ENCODE results near the gene SH3PXD2B.
"Not testable (repeated sequence)": the region's sequence is repeated elsewhere in the genome, so short reads cannot be mapped to it uniquely, and the experiment has no call there.

The SH3PXD2B gene

GRCh38 chr5:172291837-172292236 is 162.5 kb downstream of the SH3PXD2B start:
- not testable (repeated sequence) for DNase-seq

GRCh38 chr5:172288465-172288864 is 165.9 kb downstream of the SH3PXD2B start:
- no peak for DNase-seq

DNA sequence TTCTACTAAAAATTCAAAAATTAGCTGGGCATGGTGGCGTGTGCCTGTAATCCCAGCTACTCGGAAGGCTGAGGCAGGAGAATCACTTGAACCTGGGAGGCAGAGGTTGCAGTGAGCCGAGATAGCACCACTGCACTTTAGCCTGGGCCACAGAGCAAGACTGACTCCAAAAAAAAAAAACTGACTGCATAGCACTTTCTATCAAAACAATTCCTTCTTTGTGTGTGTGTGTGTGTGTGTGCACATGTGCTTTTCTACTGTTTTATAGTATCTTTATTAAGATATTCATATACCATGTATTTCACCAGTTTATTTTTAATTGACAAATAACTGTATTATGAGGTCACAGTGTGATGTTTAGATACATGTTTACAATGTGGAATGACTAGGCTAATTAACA is 167.2 kb downstream of the SH3PXD2B start:
- DNase-seq = not testable (repeated sequence)

DNA sequence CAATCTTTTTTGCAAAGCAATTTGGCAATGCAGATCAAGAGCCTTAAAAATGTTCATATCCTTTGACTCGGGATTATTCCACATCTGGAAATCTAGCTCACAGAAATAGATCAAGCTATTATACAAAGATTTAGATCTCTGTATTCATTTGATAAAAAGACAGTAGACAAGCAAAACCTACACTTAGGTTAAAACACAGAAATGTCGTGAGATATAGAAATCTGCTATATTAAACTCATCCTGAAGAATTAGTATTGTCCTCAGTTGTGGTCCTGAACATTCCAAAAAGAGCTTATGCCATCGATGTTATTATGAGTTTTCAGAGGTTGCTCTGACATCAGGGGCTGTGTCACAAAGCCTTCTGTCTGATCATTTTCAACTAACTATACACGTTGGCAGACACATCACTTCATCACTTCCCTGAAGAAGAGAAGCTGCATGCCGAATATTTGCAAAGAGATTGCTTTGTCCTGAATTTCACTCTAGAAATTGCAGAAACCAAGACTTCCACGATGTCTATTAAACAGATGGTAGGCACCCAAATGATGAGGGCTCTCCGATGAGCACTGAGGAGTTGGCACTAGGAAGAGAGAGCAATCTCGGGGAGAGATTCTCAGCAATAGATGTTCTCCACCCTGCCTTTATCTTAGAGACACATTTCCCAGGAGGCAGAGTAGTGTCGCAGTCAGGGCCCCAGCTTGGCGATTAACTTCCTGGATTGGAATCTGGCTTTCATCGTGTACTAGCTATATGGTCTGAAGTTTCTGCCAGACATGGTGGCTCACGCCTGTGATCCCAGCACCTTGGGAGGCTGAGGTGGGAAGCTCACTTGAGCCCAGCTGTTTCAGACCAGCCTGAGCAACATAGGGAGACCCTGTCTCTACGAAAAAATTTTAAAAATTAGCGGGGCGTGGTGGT is 168.8 kb downstream of the SH3PXD2B start:
- no peak for DNase-seq

DNA sequence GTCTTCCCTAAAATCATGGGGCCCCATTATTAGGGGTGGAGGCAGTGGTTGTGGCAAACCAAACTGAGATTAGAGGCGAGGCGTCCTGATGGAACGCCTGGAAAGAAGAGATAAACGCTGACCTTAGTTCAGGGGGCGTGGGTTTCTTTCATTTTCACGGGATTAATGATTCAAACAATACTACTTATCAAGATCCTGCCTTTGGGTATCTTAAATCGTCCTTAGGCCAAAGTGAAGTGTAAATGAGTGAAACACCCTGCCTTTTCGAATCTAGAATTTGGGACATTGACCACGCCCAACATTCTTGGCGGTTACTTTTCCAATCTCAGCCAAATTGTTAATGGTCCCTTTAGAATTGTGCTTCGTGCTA is 169.7 kb downstream of the SH3PXD2B start:
- no peak for DNase-seq

GRCh38 chr5:172283862-172284610 is 170.3 kb downstream of the SH3PXD2B start:
- peak; percentile 83 for DNase-seq

DNA sequence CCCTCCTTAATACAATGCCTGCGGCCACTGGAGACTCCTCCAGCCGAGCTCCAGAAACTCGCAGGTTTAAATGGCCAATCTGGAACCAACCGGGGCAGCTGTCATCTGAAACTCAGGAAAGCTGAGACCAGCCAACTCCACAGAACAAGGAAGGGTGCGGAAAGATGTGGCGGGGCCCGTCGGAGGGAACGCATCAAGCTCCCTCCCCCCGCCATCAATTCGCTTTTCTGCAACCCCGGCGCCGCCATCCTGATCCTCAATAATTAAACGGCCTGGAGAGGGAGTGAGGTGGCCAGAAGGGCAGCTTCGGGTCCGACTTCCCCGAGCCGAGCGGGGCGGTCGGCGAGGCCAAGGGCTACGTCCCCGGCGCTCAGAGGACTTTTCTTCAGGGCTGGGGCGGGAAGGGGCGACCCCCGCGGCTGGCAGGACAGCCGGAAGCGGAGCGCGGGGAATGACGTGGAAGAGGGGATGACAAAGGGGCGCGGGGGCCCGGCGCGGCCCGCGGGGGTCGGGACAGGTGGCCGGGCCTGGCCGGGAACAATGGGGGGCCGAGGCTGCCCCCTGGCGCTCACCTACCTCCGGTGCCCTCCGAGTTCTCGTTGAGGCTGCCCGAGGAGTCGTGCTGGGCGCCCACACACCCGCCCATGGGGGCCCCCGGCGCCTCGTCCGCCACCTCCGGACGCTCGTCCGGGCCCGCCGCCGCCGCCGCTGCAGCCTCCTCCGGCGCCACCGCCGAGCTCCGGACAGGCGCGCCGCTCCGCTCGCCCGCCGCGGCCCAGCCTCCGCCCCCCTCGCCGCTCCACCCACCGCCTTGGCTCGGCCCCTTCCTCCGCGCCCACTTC is 171.1 kb downstream of the SH3PXD2B start, which contains the start of gene UBTD2:
TSS of gene UBTD2 (minus strand) at position 745 of the 842 bp plus-strand sequence. CDS start at position 646, 99 bp downstream.
- DNase-seq = peak; percentile 85

DNA sequence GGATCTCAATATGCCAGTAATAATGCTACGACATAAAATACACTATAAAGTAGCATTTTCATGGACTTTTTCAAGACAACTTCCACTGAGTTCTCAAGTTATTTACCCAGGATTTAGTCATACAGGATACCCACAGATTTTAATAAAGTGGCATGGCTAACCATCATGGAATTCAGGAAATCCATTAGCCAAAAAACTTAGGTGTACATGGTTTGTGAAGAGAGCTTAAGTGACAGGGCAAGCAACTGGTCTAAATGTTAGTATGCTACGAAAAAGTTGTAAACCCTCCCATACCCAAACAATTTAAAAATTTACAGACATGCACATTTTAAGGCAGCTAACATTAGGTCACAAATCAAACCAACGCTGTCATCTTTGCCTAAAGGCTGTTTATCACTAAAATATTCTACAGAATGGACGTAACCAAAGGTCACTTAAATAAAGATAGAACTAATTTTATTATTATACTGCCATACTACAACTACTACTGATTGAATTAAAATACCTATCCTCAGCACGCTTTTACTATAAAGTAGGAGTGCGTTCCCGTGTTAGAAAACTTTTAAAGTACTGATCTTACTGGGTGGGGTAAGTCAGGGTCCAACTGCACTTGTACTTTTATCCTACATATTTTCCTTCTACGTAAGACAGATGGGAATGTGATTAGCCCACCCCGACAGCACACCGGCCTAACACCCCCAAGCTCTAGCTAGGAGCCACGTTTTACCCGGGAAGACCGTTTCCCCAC is 171.9 kb downstream of the SH3PXD2B start:
- no peak for DNase-seq

- no peak for DNase-seq
Observed at GRCh38 chr5:172281346-172281745, 173.0 kb downstream of the SH3PXD2B start.

DNA sequence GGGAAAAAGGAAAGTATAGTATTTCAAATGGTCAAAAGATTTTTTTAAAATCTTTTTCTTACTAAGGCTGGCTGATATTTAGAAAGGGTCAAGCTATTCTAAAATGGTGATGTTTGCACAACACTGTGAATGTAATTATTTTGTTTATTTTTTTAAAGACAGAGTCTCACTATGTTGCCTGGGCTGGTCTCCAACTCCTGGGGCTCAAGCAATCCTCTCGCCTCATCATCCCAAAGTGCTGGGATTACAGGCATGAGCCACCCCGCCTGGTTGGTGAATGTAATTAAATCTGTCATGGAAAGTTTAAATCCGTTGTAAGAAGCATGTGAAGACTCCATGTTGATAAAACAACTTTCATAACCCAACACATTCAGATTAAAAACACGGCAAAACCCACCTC is 173.4 kb downstream of the SH3PXD2B start:
- DNase-seq = no peak

DNA sequence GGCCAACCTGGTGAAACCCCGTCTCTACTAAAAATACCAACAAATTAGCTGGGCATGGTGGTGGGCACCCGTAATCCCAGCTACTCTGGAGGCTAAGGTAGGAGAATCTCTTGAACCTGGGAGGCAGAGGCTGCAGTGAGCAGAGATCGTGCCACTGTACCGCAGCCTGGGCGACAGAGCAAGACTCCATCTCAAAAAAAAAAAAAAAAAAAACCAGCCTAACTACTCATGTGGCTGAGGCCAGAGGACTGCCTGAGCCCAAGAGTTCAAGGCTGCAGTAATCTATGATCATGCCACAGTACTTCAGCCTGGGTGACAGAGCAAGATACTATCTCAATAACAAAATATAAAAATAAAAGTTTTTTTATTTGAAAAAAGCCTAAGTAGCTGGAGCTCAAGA is 174.0 kb downstream of the SH3PXD2B start:
- no peak for DNase-seq

GRCh38 chr5:172278356-172278755 is 176.0 kb downstream of the SH3PXD2B start:
- DNase-seq = no peak

DNA sequence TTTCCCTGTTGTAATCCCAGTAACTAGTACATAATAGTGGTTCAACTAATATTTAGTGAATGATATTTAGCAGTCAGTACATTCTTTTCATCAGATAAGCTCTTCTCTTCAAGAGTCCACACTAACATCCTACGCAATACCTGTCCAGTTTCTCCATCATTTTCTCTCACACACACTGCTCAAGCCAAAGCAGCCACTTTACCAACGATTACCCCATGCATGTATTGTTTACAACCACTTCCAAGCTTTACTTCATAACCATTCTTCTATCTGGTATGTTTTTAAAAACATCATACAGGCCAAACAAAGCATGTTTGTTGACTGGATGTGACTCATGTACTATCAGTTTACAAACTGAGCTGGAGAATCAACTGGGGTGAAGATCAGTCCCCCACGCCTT is 178.1 kb downstream of the SH3PXD2B start:
- DNase-seq = no peak
